Measurements from ENCODE around the gene ABHD17A. TPM values are rescaled to one million over a fixed set of nuclear protein-coding genes. Genes with fewer than 3 reads are reported as not detected.

The ABHD17A gene
- total RNA-seq, 1 donor from 2014 or later, result 64.4 TPM

- ATAC-seq (no peak), DNase-seq (no peak)
- intact Hi-C loops (cut with micrococcal nuclease), result no loop called here
These were observed 16.3 kb downstream of the ABHD17A start for GRCh38 chr19:1868971-1869370.

GRCh38 chr19:1867349-1867724, 18.0 kb downstream of the ABHD17A start:
- ATAC-seq (no peak), DNase-seq (no peak)
- intact Hi-C loops (cut with micrococcal nuclease), result no loop called here

GRCh38 chr19:1866693-1867348, 18.5 kb downstream of the ABHD17A start:
- DNase-seq (no peak), ATAC-seq (no peak)
- intact Hi-C loops (cut with micrococcal nuclease), result no loop called here

GRCh38 chr19:1865172-1866010, 19.9 kb downstream of the ABHD17A start:
- intact Hi-C loops (cut with micrococcal nuclease), result no loop called here
- ATAC-seq (no peak), DNase-seq (no peak)

GRCh38 chr19:1864480-1865171, 20.7 kb downstream of the ABHD17A start:
- intact Hi-C loops (cut with micrococcal nuclease), result no loop called here
- ATAC-seq (peak; percentile 73), DNase-seq (peak; percentile 87)

GRCh38 chr19:1863638-1864479, 21.4 kb downstream of the ABHD17A start:
- DNase-seq (peak; percentile 95), ATAC-seq (peak; percentile 84)
- intact Hi-C loops (cut with micrococcal nuclease), result no loop called here

- intact Hi-C loops (cut with micrococcal nuclease), result no loop called here
- no peak for DNase-seq
- no peak for ATAC-seq
These were observed 22.0 kb downstream of the ABHD17A start, which contains the start of gene KLF16 for GRCh38 chr19:1863328-1863637. TSS of gene KLF16 (minus strand) at chr19:1863579. CDS start at chr19:1863497, 82 bp downstream.

- no peak for ATAC-seq
- DNase-seq, result peak; percentile 69
- intact Hi-C loops (cut with micrococcal nuclease), result no loop called here
These were observed 22.6 kb downstream of the ABHD17A start for GRCh38 chr19:1862424-1863327.

GRCh38 chr19:1862068-1862423, 23.2 kb downstream of the ABHD17A start:
- no peak for ATAC-seq
- intact Hi-C loops (cut with micrococcal nuclease), result no loop called here
- DNase-seq, result no peak

- intact Hi-C loops (cut with micrococcal nuclease), result no loop called here
- ATAC-seq, result no peak
These were observed 23.7 kb downstream of the ABHD17A start for GRCh38 chr19:1861599-1862031.

GRCh38 chr19:1860821-1861598, 24.3 kb downstream of the ABHD17A start:
- intact Hi-C loops (cut with micrococcal nuclease), result no loop called here
- no peak for DNase-seq
- ATAC-seq, result no peak

More at GRCh38 chr19:1861599-1862031, 23.7 kb downstream of the ABHD17A start:
- DNase-seq, result peak; percentile 38

- intact Hi-C loops (cut with micrococcal nuclease), result no loop called here
- ATAC-seq (no peak), DNase-seq (peak; percentile 64)
These were observed 25.1 kb downstream of the ABHD17A start for GRCh38 chr19:1860042-1860775.

GRCh38 chr19:1859331-1859781, 25.9 kb downstream of the ABHD17A start:
- no peak for ATAC-seq
- intact Hi-C loops (cut with micrococcal nuclease), result no loop called here
- DNase-seq, result no peak

- intact Hi-C loops (cut with micrococcal nuclease), result no loop called here
- no peak for ATAC-seq
- DNase-seq, result no peak
These were observed 26.7 kb downstream of the ABHD17A start for GRCh38 chr19:1858412-1859081.

GRCh38 chr19:1857648-1858326, 27.5 kb downstream of the ABHD17A start:
- DNase-seq (peak; percentile 43), ATAC-seq (no peak)
- intact Hi-C loops (cut with micrococcal nuclease), result no loop called here

All from left ventricle myocardium superior (tissue), 1 donor.